LNCaP clone FGC (cell line): ENCODE measurements around the gene HYAL1.

Source experiments
- DNase-seq: peaks from one replicate; pipeline ENCODE4 v3.0.0-alpha.2; 2011; ENCODE audit warnings: low read depth
- H3K4me3 ChIP-seq: 2 replicates; pipeline ENCODE4 v1.5.1; 2011; ENCODE audit warnings: mild to moderate bottlenecking, low read depth, low read length, control low read depth
- TF ChIP-seq, protein P1 (sequence below): IDR thresholded peaks from 2 replicates; pipeline ENCODE4 v1.5.1; 2012; ENCODE audit warnings: mild to moderate bottlenecking; ENCODE audit not compliant: control insufficient read depth, insufficient read depth; ENCODE audit errors: extremely low read depth

HYAL1 gene

GRCh38 chr3:50270422-50271224 is 32.8 kb downstream of the HYAL1 start:
- H3K4me3 ChIP-seq: no peak overlapping the region
- DNase-seq: no peak
- TF ChIP-seq, protein P1, sequence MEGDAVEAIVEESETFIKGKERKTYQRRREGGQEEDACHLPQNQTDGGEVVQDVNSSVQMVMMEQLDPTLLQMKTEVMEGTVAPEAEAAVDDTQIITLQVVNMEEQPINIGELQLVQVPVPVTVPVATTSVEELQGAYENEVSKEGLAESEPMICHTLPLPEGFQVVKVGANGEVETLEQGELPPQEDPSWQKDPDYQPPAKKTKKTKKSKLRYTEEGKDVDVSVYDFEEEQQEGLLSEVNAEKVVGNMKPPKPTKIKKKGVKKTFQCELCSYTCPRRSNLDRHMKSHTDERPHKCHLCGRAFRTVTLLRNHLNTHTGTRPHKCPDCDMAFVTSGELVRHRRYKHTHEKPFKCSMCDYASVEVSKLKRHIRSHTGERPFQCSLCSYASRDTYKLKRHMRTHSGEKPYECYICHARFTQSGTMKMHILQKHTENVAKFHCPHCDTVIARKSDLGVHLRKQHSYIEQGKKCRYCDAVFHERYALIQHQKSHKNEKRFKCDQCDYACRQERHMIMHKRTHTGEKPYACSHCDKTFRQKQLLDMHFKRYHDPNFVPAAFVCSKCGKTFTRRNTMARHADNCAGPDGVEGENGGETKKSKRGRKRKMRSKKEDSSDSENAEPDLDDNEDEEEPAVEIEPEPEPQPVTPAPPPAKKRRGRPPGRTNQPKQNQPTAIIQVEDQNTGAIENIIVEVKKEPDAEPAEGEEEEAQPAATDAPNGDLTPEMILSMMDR: no peak

DNA sequence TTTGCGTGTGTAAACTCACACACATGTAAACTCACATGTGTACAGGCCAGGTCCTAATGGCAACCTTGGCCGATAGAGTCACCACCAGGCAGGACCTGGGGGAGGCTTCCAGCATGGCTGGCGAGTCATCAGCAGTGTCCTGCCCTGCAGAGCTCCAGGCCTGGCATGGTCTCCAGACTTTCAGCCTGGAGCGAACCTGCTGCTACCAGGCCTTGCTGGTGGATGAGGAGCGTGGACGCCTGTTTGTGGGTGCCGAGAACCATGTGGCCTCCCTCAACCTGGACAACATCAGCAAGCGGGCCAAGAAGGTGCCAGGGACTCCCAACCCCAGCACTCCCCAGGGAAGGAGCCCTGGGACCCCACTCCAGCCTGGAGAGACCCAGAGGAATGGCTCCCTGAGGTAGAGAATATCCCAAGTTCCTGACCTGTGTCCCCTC is 33.4 kb downstream of the HYAL1 start:
- no peak overlapping the region for H3K4me3 ChIP-seq
- TF ChIP-seq, protein P1: no peak
- no peak for DNase-seq

GRCh38 chr3:50269460-50269859 is 33.9 kb downstream of the HYAL1 start:
- no peak overlapping the region for H3K4me3 ChIP-seq
- TF ChIP-seq, protein P1: no peak

DNA sequence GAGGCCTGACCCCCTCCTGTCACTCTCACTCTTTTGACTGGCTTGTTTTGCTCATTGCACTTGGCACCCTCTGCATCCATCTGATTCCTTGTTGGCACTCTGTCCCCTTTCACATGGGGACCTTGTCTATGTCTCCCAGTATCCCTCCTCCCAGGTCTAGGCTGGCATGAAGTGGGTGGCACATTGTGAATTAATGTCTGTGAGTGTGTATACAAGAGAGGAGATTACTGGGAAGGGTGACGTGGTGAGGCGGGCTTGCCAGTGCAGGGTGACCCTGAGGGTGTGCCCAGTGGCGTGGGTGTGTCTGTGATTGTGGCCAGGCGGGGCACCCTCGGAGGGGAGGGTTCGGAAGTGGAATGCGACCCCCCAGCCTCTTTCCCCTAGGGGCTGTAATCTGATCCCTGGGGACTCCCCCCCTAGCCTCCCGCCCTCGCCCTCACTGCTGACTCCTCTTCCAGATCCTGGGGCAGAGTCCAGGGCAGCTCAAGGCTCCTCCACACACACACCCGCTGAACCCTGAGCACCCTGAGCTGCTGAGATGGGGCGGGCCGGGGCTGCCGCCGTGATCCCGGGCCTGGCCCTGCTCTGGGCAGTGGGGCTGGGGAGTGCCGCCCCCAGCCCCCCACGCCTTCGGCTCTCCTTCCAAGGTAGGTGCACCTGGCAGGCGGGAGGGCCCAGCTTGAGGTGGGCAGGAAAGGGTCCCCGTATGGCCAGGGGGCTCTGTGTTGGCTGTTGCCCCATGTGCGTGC is 34.5 kb downstream of the HYAL1 start, which contains the start of gene SEMA3B:
SEMA3B (plus strand) TSS at position 445 of the 749 bp plus-strand sequence; CDS start at position 539, 94 bp downstream.
- no peak within 1 kb of the TSS for H3K4me3 ChIP-seq
- no peak for DNase-seq
- TF ChIP-seq, protein P1: no peak

More at GRCh38 chr3:50269460-50269859, 33.9 kb downstream of the HYAL1 start:
- no peak for DNase-seq

DNA sequence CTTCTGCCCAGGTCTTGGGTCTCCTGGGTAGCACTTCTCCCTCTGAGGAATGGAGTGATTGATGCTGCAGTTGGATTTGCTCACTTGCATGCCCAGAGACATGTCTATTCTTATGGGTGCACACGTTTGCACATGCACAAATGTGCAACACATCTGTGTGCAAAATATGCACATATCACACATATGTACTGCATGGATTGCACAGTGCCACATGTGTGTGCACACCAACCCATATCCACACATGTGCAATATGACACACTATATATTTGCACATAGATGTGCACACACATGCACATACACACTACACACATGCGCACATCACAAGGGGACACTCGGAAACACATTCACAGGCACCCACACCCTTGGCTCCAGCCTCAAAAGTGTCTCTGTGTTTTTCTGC is 35.1 kb downstream of the HYAL1 start:
- DNase-seq: no peak
- TF ChIP-seq, protein P1: no peak

GRCh38 chr3:50267280-50267913 is 36.0 kb downstream of the HYAL1 start:
- no peak for DNase-seq
- peak overlapping the region; percentile 37 for H3K4me3 ChIP-seq

More for the DNA sequence above, 35.1 kb downstream of the HYAL1 start:
- no peak overlapping the region for H3K4me3 ChIP-seq

More at GRCh38 chr3:50267280-50267913, 36.0 kb downstream of the HYAL1 start:
- TF ChIP-seq, protein P1: no peak
